IMR-90 (cell line): ENCODE data around the gene TBC1D12. TPM values are rescaled to one million over a fixed set of nuclear protein-coding genes. Genes with fewer than 3 reads are reported as not detected.

Experiments
- ATAC-seq: fragments of 200-7000 bp; cut with Tn5 transposase; 2 replicates; pipeline ENCODE4 v1.9.1; 2020; ENCODE audit warnings: low read depth, mild to moderate bottlenecking, moderate library complexity
- BruUV-seq: library from RNA; stranded (reverse); fragments of 400-500 nt; replicated peaks from 2 replicates; lab custom pipeline; 2021; lab: Mats Ljungman, UMichigan
- CTCF ChIA-PET: fragments of 300-600 bp; formaldehyde crosslinking; extraction: SDS; loops from one replicate; lab custom pipeline; 2021; ENCODE audit warnings: antibody characterized with exemption; lab: Yijun Ruan, JAX
- POLR2A ChIA-PET: fragments of 300-600 bp; sonication (Branson Sonifier 250); formaldehyde crosslinking; loops from one replicate; lab custom pipeline; 2022; ENCODE audit warnings: antibody characterized with exemption; ENCODE audit not compliant: unreplicated experiment; lab: Charles Lee
- DNase-seq: peaks from one replicate; pipeline ENCODE4 v3.0.0; 2013
- H2AFZ ChIP-seq: replicated peaks from 2 replicates; pipeline ENCODE3; 2013; ENCODE audit warnings: low read length, mild to moderate bottlenecking; ENCODE audit not compliant: poor library complexity
- H2AK5ac ChIP-seq: 2 replicates; pipeline ENCODE4 v1.6.1; 2013; ENCODE audit warnings: low read depth, low read length, inconsistent platforms
- H2AK9ac ChIP-seq: replicated peaks from 2 replicates; pipeline ENCODE3; 2013; ENCODE audit warnings: mild to moderate bottlenecking, low read depth, low read length, moderate library complexity; ENCODE audit not compliant: poor library complexity
- H2BK120ac ChIP-seq: 2 replicates; pipeline ENCODE4 v1.6.1; 2013; ENCODE audit warnings: low read depth, low read length, inconsistent platforms
- H2BK15ac ChIP-seq: 3 replicates; pipeline ENCODE4 v1.6.1; 2013; ENCODE audit warnings: low read depth, low read length, inconsistent platforms
- H2BK20ac ChIP-seq: 2 replicates; pipeline ENCODE4 v1.6.1; 2013; ENCODE audit warnings: low read depth, mild to moderate bottlenecking, inconsistent platforms, low read length, moderate library complexity
- H2BK5ac ChIP-seq: 2 replicates; pipeline ENCODE4 v1.6.1; 2013; ENCODE audit warnings: mild to moderate bottlenecking, low read depth, low read length, inconsistent platforms; ENCODE audit not compliant: poor library complexity, severe bottlenecking
- H3K14ac ChIP-seq: replicated peaks from 2 replicates; pipeline ENCODE4 v1.6.1; 2013; ENCODE audit warnings: low read depth, low read length, inconsistent platforms
- H3K18ac ChIP-seq: 2 replicates; pipeline ENCODE4 v1.6.1; 2013; ENCODE audit warnings: low read depth, low read length, control low read depth
- H3K23ac ChIP-seq: 2 replicates; pipeline ENCODE4 v1.6.1; 2013; ENCODE audit warnings: low read depth, low read length, inconsistent platforms
- H3K27ac ChIP-seq: 2 replicates; pipeline ENCODE4 v1.5.1; 2013; ENCODE audit warnings: mild to moderate bottlenecking, control low read depth, low read length; ENCODE audit not compliant: insufficient read depth
- H3K27me3 ChIP-seq: 2 replicates; pipeline ENCODE4 v1.6.1; 2013; ENCODE audit warnings: low read length; ENCODE audit not compliant: control insufficient read depth, insufficient read depth
- H3K36me3 ChIP-seq: 2 replicates; pipeline ENCODE4 v1.6.1; 2013; ENCODE audit warnings: low read length, mixed read lengths; ENCODE audit not compliant: control insufficient read depth, insufficient read depth
- H3K4ac ChIP-seq: 2 replicates; pipeline ENCODE4 v1.6.1; 2013; ENCODE audit warnings: low read depth, low read length, inconsistent platforms
- H3K4me1 ChIP-seq: 2 replicates; pipeline ENCODE4 v1.6.1; 2013; ENCODE audit warnings: low read length, mixed read lengths; ENCODE audit not compliant: control insufficient read depth, insufficient read depth
- H3K4me2 ChIP-seq: 2 replicates; pipeline ENCODE4 v1.6.1; 2013; ENCODE audit warnings: low read depth, mild to moderate bottlenecking, control low read depth, low read length, moderate library complexity
- H3K4me3 ChIP-seq: 2 replicates; pipeline ENCODE4 v1.5.1; 2013; ENCODE audit warnings: low read depth, mild to moderate bottlenecking, control low read depth, low read length, moderate library complexity; ENCODE audit not compliant: insufficient read depth
- H3K56ac ChIP-seq: 2 replicates; pipeline ENCODE4 v1.6.1; 2013; ENCODE audit warnings: low read length, inconsistent platforms; ENCODE audit not compliant: insufficient read depth; ENCODE audit errors: extremely low read depth
- H3K79me1 ChIP-seq, 2 experiments: 2 replicates each; pipeline ENCODE4 v1.6.1; 2013; ENCODE audit warnings: low read length in 2 of 2, inconsistent platforms in 1 of 2, low read depth in 1 of 2
- H3K9ac ChIP-seq: 2 replicates; pipeline ENCODE4 v1.6.1; 2013; ENCODE audit warnings: low read depth, low read length, control low read depth
- H3K9me1 ChIP-seq: 2 replicates; pipeline ENCODE4 v1.6.1; 2013; ENCODE audit warnings: low read length, inconsistent platforms; ENCODE audit not compliant: insufficient read depth
- H3K9me3 ChIP-seq: 2 replicates; pipeline ENCODE4 v1.6.1; 2013; ENCODE audit warnings: low read length; ENCODE audit not compliant: control insufficient read depth, insufficient read depth
- H4K20me1 ChIP-seq: 2 replicates; pipeline ENCODE4 v1.6.1; 2013; ENCODE audit warnings: low read length, inconsistent platforms; ENCODE audit not compliant: insufficient read depth
- H4K5ac ChIP-seq: 2 replicates; pipeline ENCODE4 v1.6.1; 2013; ENCODE audit warnings: mild to moderate bottlenecking, low read depth, low read length, control low read depth
- H4K8ac ChIP-seq, 2 experiments: 2 replicates each; pipeline ENCODE4 v1.6.1; 2013; ENCODE audit warnings: low read depth in 2 of 2, low read length in 2 of 2, control low read depth in 1 of 2, inconsistent platforms in 1 of 2
- H4K91ac ChIP-seq: 2 replicates; pipeline ENCODE4 v1.6.1; 2013; ENCODE audit warnings: low read depth, low read length, inconsistent platforms; ENCODE audit not compliant: insufficient read depth
- MAZ ChIP-seq: IDR thresholded peaks from 2 replicates; pipeline ENCODE4 v1.6.1; 2012; ENCODE audit warnings: low read depth, mild to moderate bottlenecking, low read length, improper control_type of control experiment, moderate library complexity, borderline replicate concordance
- NFE2L2 ChIP-seq: fragments of 150-350 bp; IDR thresholded peaks from 2 replicates; pipeline ENCODE4 v1.6.1; 2016; ENCODE audit warnings: low read depth, mild to moderate bottlenecking, low read length
- RFX5 ChIP-seq: IDR thresholded peaks from 2 replicates; pipeline ENCODE4 v1.8.0; 2012; ENCODE audit warnings: low read depth, mild to moderate bottlenecking, low read length, moderate library complexity
- WGBS, 2 experiments: methylation state at CpG; one replicate each; pipeline versions ENCODE4 v1.1.5 to v1.1.7; 2013; ENCODE audit warnings: missing lambda C conversion rate in 2 of 2; ENCODE audit not compliant: insufficient read length in 1 of 2; ENCODE audit errors: extremely low coverage in 2 of 2; 5-methylcytosine and 5-hydroxymethylcytosine counted together
- dilution Hi-C: fragments of 300-500 bp; cut with HindIII; formaldehyde crosslinking; loops from one replicate; pipeline ENCODE4 v1.14.3; 2018; ENCODE audit warnings: low sequenced_read_pairs; ENCODE audit not compliant: unreplicated experiment
- in situ Hi-C: fragments of 300-500 bp; cut with MboI; formaldehyde crosslinking; loops from 3 replicates; pipeline ENCODE4 v1.14.3; 2019; ENCODE audit warnings: low sequenced_read_pairs, inconsistent platforms, mixed read lengths
- intact Hi-C: fragments of 100-400 bp; cut with micrococcal nuclease; formaldehyde crosslinking; loops from 2 replicates; pipeline ENCODE4 v1.10.0; 2022
- polyA plus RNA-seq, 3 experiments: library from polyadenylated mRNA; depleted of rRNA; stranded (reverse); fragments of >200 nt; gene quantifications; 2 replicates each; pipeline ENCODE4 v1.2.3, GENCODE V29; 2012; ENCODE audit warnings: low replicate concordance in 1 of 3
- total RNA-seq: library from RNA; depleted of rRNA; stranded (reverse); fragments of >200 nt; gene quantifications from 2 replicates; pipeline ENCODE4 v1.2.3, GENCODE V29; 2012

The TBC1D12 gene
- total and polyA plus RNA-seq, 2 of the 4 experiments (the other 2 are of a cell fraction) = 1.9 to 5.4 TPM

DNA sequence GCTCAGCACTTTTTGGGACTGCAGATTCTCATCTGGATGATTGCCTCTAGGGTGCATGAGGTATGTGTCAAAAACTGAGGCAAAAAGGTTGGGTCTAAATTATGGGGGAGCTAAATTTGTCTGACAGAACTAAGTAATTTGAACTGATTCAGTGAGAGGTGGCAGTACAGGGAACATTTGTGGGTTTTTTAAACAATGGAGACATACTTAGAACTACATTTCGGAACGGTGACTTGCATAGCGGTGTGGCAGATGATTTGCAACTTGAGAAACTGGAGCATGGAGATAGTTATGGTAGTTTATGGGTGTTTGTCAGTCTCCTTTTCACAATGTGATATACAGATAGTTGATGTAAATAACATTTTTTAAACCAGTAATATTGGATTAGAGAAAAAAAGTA, 14.6 kb downstream of the TBC1D12 start:
- no peak for TF ChIP-seq MAZ
- TF ChIP-seq RFX5 = no peak
- TF ChIP-seq NFE2L2 = no peak
- dilution Hi-C loops (no loop called here), in situ Hi-C loops (no loop called here), intact Hi-C loops (no loop called here)
- H3K4me2 ChIP-seq = no peak overlapping the region
- H3K27me3 ChIP-seq = no peaks in the 10 kb centered on the region
- no peak overlapping the region for H4K5ac ChIP-seq
- no peak overlapping the region for H4K91ac ChIP-seq
- BruUV-seq = no TSS peak
- WGBS, 2 experiments = no CpG with 5 or more reads among the region's 3 CpGs
- H3K9me3 ChIP-seq = no peaks in the 10 kb centered on the region
- H2AFZ ChIP-seq = no peak overlapping the region
- H2BK15ac ChIP-seq = no peak overlapping the region
- H2BK20ac ChIP-seq = no peak overlapping the region
- no peak overlapping the region for H3K4me3 ChIP-seq
- no peak overlapping the region for H3K14ac ChIP-seq
- ATAC-seq (no peak), DNase-seq (no peak)
- no peak overlapping the region for H3K4ac ChIP-seq
- H2AK9ac ChIP-seq = no peak overlapping the region
- ChIA-PET POLR2A (interaction anchor here (0.6 kb wide), 1 partner anchor 441 kb away, joined by 3 read pairs; no protein-coding TSS in a partner anchor), CTCF (interaction anchor here (0.6 to 1.1 kb wide), 3 partner anchors 10 to 181 kb away, joined by 3 to 8 read pairs (median 3); no protein-coding TSS in a partner anchor)
- H4K20me1 ChIP-seq = peaks cover 4% of the 10 kb centered on the region; the same call in 1 of the 2 replicates
- no peaks in the 10 kb centered on the region for H3K9me1 ChIP-seq
- no peak overlapping the region for H3K27ac ChIP-seq
- H2BK120ac ChIP-seq = no peak overlapping the region
- H3K36me3 ChIP-seq = no peaks in the 10 kb centered on the region
- no peak overlapping the region for H4K8ac ChIP-seq
- no peak overlapping the region for H2BK5ac ChIP-seq
- no peak overlapping the region for H3K56ac ChIP-seq
- H3K18ac ChIP-seq = no peak overlapping the region
- H3K4me1 ChIP-seq = peaks cover 6% of the 10 kb centered on the region
- H3K9ac ChIP-seq = no peak overlapping the region
- H3K23ac ChIP-seq = no peak overlapping the region
- H2AK5ac ChIP-seq = no peak overlapping the region
- peaks cover 13 to 18% of the 10 kb centered on the region in 2 experiments for H3K79me1 ChIP-seq
